Bronchial epithelial cell (primary cell): ENCODE results near the gene TRERF1. TPM values are rescaled to one million over a fixed set of nuclear protein-coding genes. Genes with fewer than 3 reads are reported as not detected.

Experiments
- DNase-seq: peaks from one replicate; pipeline ENCODE4 v3.0.0-alpha.2; 2010; ENCODE audit warnings: low read depth
- FAIRE-seq: peaks from 2 replicates; lab custom pipeline; 2011; peaks lifted over from hg19 to GRCh38; lab: Jason Lieb, UNC
- H3K27me3 ChIP-seq: 2 replicates; pipeline ENCODE4 v1.5.1; 2011; ENCODE audit warnings: low read length; ENCODE audit not compliant: control insufficient read depth, insufficient read depth
- H3K36me3 ChIP-seq: 2 replicates; pipeline ENCODE4 v1.5.1; 2011; ENCODE audit warnings: low read length; ENCODE audit not compliant: control insufficient read depth, insufficient read depth
- H3K4me3 ChIP-seq: 2 replicates; pipeline ENCODE4 v1.5.1; 2011; ENCODE audit warnings: mild to moderate bottlenecking, low read depth, low read length, control low read depth
- CTCF ChIP-seq: IDR thresholded peaks from 2 replicates; pipeline ENCODE4 v1.5.1; 2011; ENCODE audit warnings: mild to moderate bottlenecking, moderate library complexity, low read length, control low read depth, inconsistent platforms; ENCODE audit not compliant: insufficient read depth, severe bottlenecking
- total RNA-seq: library from RNA; depleted of rRNA; stranded (reverse); fragments of >200 nt; gene quantifications from 2 replicates; pipeline ENCODE4 v1.2.1, GENCODE V29; 2014

TRERF1 gene
- total RNA-seq, 1 donor from 2014 or later = 1.8 TPM

GRCh38 chr6:42390228-42390934 is 61.3 kb downstream of the TRERF1 start:
- DNase-seq = no peak
- no peak for TF ChIP-seq CTCF
- Histone ChIP-seq H3K27me3 (no peaks in the 10 kb centered on the region), H3K4me3 (no peak overlapping the region), H3K36me3 (no peaks in the 10 kb centered on the region)
- FAIRE-seq = no peak

GRCh38 chr6:42389736-42390135 is 62.0 kb downstream of the TRERF1 start:
- no peak overlapping the region for H3K4me3 ChIP-seq
- no peak for DNase-seq
- FAIRE-seq = no peak
- no peaks in the 10 kb centered on the region for H3K36me3 ChIP-seq
- no peaks in the 10 kb centered on the region for H3K27me3 ChIP-seq
- no peak for TF ChIP-seq CTCF

GRCh38 chr6:42388046-42388445 is 63.7 kb downstream of the TRERF1 start:
- no peaks in the 10 kb centered on the region for H3K36me3 ChIP-seq
- DNase-seq = no peak
- TF ChIP-seq CTCF = no peak
- H3K27me3 ChIP-seq = no peaks in the 10 kb centered on the region
- H3K4me3 ChIP-seq = no peak overlapping the region
- FAIRE-seq = no peak

GRCh38 chr6:42387336-42387735 is 64.4 kb downstream of the TRERF1 start:
- Histone ChIP-seq H3K4me3 (no peak overlapping the region), H3K27me3 (no peaks in the 10 kb centered on the region), H3K36me3 (no peaks in the 10 kb centered on the region)
- FAIRE-seq (no peak), DNase-seq (no peak)
- no peak for TF ChIP-seq CTCF

GRCh38 chr6:42385339-42385738 is 66.4 kb downstream of the TRERF1 start:
- no peak for TF ChIP-seq CTCF
- Histone ChIP-seq H3K36me3 (no peaks in the 10 kb centered on the region), H3K27me3 (no peaks in the 10 kb centered on the region), H3K4me3 (no peak overlapping the region)
- DNase-seq (no peak), FAIRE-seq (no peak)
